WTC11 (cell line): ENCODE measurements around the gene SLC25A28. TPM values are rescaled to one million over a fixed set of nuclear protein-coding genes. Genes with fewer than 3 reads are reported as not detected.

ENCODE experiments used
- ATAC-seq: fragments of 200-7000 bp; cut with Tn5 transposase; 2 replicates; pipeline ENCODE4 v1.10.0; 2021; ENCODE audit warnings: mild to moderate bottlenecking, moderate library complexity
- CTCF ChIA-PET: fragments of 300-600 bp; sonication (Branson Sonifier 250); formaldehyde crosslinking; loops from one replicate; lab custom pipeline; 2021; ENCODE audit warnings: antibody characterized with exemption; lab: Charles Lee
- POLR2A ChIA-PET: fragments of 350-600 bp; sonication (Branson Sonifier 250); formaldehyde crosslinking; loops from one replicate; lab custom pipeline; 2021; ENCODE audit warnings: antibody characterized with exemption; lab: Charles Lee
- DNase-seq: peaks from one replicate; pipeline ENCODE4 v3.0.0; 2021; ENCODE audit warnings: low spot score
- H3K27ac Mint-ChIP-seq: 2 replicates; pipeline ENCODE4 v1.8.0; 2021; ENCODE audit warnings: mixed read lengths
- H3K27me3 Mint-ChIP-seq: 2 replicates; pipeline ENCODE4 v1.8.0; 2021; ENCODE audit warnings: low read depth, mild to moderate bottlenecking, moderate library complexity, mixed read lengths
- H3K36me3 Mint-ChIP-seq: 2 replicates; pipeline ENCODE4 v1.8.0; 2021; ENCODE audit warnings: mixed read lengths
- H3K4me1 Mint-ChIP-seq: 2 replicates; pipeline ENCODE4 v1.8.0; 2022; ENCODE audit warnings: mixed read lengths
- H3K4me3 Mint-ChIP-seq: 2 replicates; pipeline ENCODE4 v1.8.0; 2021; ENCODE audit warnings: mild to moderate bottlenecking, moderate library complexity, mixed read lengths
- H3K9me3 Mint-ChIP-seq: 2 replicates; pipeline ENCODE4 v1.8.0; 2021; ENCODE audit warnings: mixed read lengths
- AR ChIP-seq: fragments of 250-450 bp; sonication (Bioruptor Pico); IDR thresholded peaks from 2 replicates; pipeline ENCODE4 v1.9.0; 2021; ENCODE audit warnings: mild to moderate bottlenecking
- CREB1 ChIP-seq: sonication (generic); formaldehyde crosslinking; IDR thresholded peaks from 2 replicates; pipeline ENCODE4 v1.8.0; 2023; ENCODE audit warnings: mild to moderate bottlenecking, missing genetic modification reagents
- E2F1 ChIP-seq: sonication (generic); formaldehyde crosslinking; IDR thresholded peaks from 2 replicates; pipeline ENCODE4 v1.8.0; 2022; ENCODE audit warnings: mild to moderate bottlenecking, missing genetic modification reagents
- ELF4 ChIP-seq: sonication (generic); formaldehyde crosslinking; IDR thresholded peaks from 2 replicates; pipeline ENCODE4 v1.8.1; 2022; ENCODE audit warnings: low read depth, mild to moderate bottlenecking, moderate library complexity, missing genetic modification reagents
- FOXP1 ChIP-seq: sonication (generic); formaldehyde crosslinking; IDR thresholded peaks from 2 replicates; pipeline ENCODE4 v1.8.0; 2022; ENCODE audit warnings: missing genetic modification reagents, mild to moderate bottlenecking, moderate library complexity, borderline replicate concordance
- GTF2I ChIP-seq: fragments of 250-450 bp; sonication (Bioruptor Pico); conservative IDR thresholded peaks from 2 replicates; pipeline ENCODE4 v1.4.0; 2021; ENCODE audit warnings: mild to moderate bottlenecking
- HMGA2 ChIP-seq: fragments of 250-450 bp; sonication (Bioruptor Pico); IDR thresholded peaks from 2 replicates; pipeline ENCODE4 v1.4.0; 2021; ENCODE audit warnings: mild to moderate bottlenecking, moderate library complexity
- IRF2 ChIP-seq: sonication (generic); formaldehyde crosslinking; IDR thresholded peaks from 2 replicates; pipeline ENCODE4 v1.8.0; 2022; ENCODE audit warnings: low read depth, missing genetic modification reagents, borderline replicate concordance
- NR1H2 ChIP-seq: sonication (generic); formaldehyde crosslinking; IDR thresholded peaks from 2 replicates; pipeline ENCODE4 v1.9.0; 2021; ENCODE audit warnings: mild to moderate bottlenecking, moderate library complexity, missing genetic modification reagents
- RELA ChIP-seq: sonication (generic); formaldehyde crosslinking; IDR thresholded peaks from 2 replicates; pipeline ENCODE4 v1.8.1; 2022; ENCODE audit warnings: missing genetic modification reagents, mild to moderate bottlenecking, borderline replicate concordance
- RORB ChIP-seq: fragments of 250-450 bp; sonication (Bioruptor Pico); IDR thresholded peaks from 2 replicates; pipeline ENCODE4 v1.9.0; 2021; ENCODE audit warnings: mild to moderate bottlenecking
- SOX15 ChIP-seq: fragments of 250-450 bp; sonication (Bioruptor Pico); IDR thresholded peaks from 2 replicates; pipeline ENCODE4 v1.9.0; 2021; ENCODE audit warnings: mild to moderate bottlenecking
- TCF7 ChIP-seq: sonication (generic); formaldehyde crosslinking; IDR thresholded peaks from 2 replicates; pipeline ENCODE4 v1.8.0; 2022; ENCODE audit warnings: mild to moderate bottlenecking, low read depth, missing genetic modification reagents, moderate library complexity
- ZNF423 ChIP-seq: fragments of 250-450 bp; sonication (Bioruptor Pico); IDR thresholded peaks from 2 replicates; pipeline ENCODE4 v2.1.2; 2022; ENCODE audit warnings: mild to moderate bottlenecking, moderate library complexity
- ZNF532 ChIP-seq: fragments of 250-450 bp; sonication (Bioruptor Pico); IDR thresholded peaks from 2 replicates; pipeline ENCODE4 v1.9.0; 2021; ENCODE audit warnings: mild to moderate bottlenecking, borderline replicate concordance
- total RNA-seq: library from RNA; stranded (reverse); gene quantifications from 3 replicates; pipeline ENCODE4 v1.2.3, GENCODE V29; 2021
- TF ChIP-seq, protein P1 (sequence below): sonication (generic); formaldehyde crosslinking; IDR thresholded peaks from 2 replicates; pipeline ENCODE4 v1.8.1; 2022; ENCODE audit warnings: mild to moderate bottlenecking, missing genetic modification reagents, moderate library complexity, borderline replicate concordance
- TF ChIP-seq, protein P2 (sequence below): fragments of 250-450 bp; sonication (Bioruptor Pico); IDR thresholded peaks from 2 replicates; pipeline ENCODE4 v1.9.0; 2021; ENCODE audit warnings: mild to moderate bottlenecking
- TF ChIP-seq, protein P3 (sequence below): sonication (generic); formaldehyde crosslinking; IDR thresholded peaks from 2 replicates; pipeline ENCODE4 v1.8.0; 2023; ENCODE audit warnings: missing genetic modification reagents

SLC25A28 gene
- total RNA-seq, 1 experiment from 2014 or later = 18.2 TPM

DNA sequence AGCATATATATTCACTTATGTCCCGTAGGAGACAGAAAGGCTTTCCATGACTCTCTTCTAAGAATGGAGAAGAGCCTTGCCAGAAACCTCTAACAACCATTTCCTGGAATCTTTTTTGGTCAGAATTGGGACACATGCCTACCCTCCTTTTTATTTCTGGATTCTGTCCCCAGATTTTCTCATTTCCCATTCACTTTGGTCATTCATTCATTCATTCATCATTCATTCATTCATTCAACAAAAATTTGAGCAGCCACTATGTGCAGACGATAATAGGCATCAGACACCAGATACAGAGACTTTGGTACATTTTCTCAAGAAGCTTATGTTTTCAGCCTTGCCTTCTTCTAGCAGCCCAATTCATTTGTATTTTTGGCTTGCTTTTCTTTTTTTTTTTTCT, 45.1 kb upstream of the SLC25A28 start:
- DNase-seq = no peak
- Mint-ChIP-seq H3K4me1 (peaks cover 5% of the 10 kb centered on the region; the same call in 1 of the 2 replicates), H3K9me3 (no peaks in the 10 kb centered on the region), H3K36me3 (peaks cover 7% of the 10 kb centered on the region), H3K27me3 (no peaks in the 10 kb centered on the region), H3K27ac (no peak overlapping the region), H3K4me3 (no peak overlapping the region)
- CTCF ChIA-PET = no interaction called here
- no peak for TF ChIP-seq ZNF423
- no peak for TF ChIP-seq FOXP1 (CRISPR knock-in tag)
- no peak for TF ChIP-seq GTF2I (CRISPR knock-in tag)
- no peak for TF ChIP-seq TCF7 (CRISPR knock-in tag)
- TF ChIP-seq IRF2 (CRISPR knock-in tag) = no peak
- no peak for TF ChIP-seq CREB1
- TF ChIP-seq SOX15 (CRISPR knock-in tag) = no peak
- TF ChIP-seq ELF4 (CRISPR knock-in tag) = no peak
- TF ChIP-seq HMGA2 (CRISPR knock-in tag) = no peak
- TF ChIP-seq E2F1 = no peak
- TF ChIP-seq, protein P1, sequence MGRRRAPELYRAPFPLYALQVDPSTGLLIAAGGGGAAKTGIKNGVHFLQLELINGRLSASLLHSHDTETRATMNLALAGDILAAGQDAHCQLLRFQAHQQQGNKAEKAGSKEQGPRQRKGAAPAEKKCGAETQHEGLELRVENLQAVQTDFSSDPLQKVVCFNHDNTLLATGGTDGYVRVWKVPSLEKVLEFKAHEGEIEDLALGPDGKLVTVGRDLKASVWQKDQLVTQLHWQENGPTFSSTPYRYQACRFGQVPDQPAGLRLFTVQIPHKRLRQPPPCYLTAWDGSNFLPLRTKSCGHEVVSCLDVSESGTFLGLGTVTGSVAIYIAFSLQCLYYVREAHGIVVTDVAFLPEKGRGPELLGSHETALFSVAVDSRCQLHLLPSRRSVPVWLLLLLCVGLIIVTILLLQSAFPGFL (CRISPR knock-in tag) = no peak
- no peak for TF ChIP-seq ZNF532
- TF ChIP-seq NR1H2 = no peak
- no peak for TF ChIP-seq RELA (CRISPR knock-in tag)
- no peak for TF ChIP-seq AR (CRISPR knock-in tag)
- TF ChIP-seq, protein P2, sequence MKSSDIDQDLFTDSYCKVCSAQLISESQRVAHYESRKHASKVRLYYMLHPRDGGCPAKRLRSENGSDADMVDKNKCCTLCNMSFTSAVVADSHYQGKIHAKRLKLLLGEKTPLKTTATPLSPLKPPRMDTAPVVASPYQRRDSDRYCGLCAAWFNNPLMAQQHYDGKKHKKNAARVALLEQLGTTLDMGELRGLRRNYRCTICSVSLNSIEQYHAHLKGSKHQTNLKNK (CRISPR knock-in tag) = no peak
- ATAC-seq = no peak
- POLR2A ChIA-PET = no interaction called here

- Mint-ChIP-seq H3K27me3 (peaks cover 23% of the 10 kb centered on the region), H3K36me3 (peaks cover 2% of the 10 kb centered on the region; the same call in 1 of the 2 replicates), H3K9me3 (no peaks in the 10 kb centered on the region), H3K27ac (no peak overlapping the region), H3K4me3 (no peak overlapping the region), H3K4me1 (peaks cover 18% of the 10 kb centered on the region)
- ChIA-PET POLR2A (no interaction called here), CTCF (no interaction called here)
- TF ChIP-seq, protein P3, sequence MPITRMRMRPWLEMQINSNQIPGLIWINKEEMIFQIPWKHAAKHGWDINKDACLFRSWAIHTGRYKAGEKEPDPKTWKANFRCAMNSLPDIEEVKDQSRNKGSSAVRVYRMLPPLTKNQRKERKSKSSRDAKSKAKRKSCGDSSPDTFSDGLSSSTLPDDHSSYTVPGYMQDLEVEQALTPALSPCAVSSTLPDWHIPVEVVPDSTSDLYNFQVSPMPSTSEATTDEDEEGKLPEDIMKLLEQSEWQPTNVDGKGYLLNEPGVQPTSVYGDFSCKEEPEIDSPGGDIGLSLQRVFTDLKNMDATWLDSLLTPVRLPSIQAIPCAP (CRISPR knock-in tag) = no peak
- no peak for TF ChIP-seq RORB
- ATAC-seq (no peak), DNase-seq (no peak)
Observed at GRCh38 chr10:99661377-99661763, 41.1 kb upstream of the SLC25A28 start.
